Natural killer cell (primary cell): ENCODE results near the gene HACD1. TPM values are rescaled to one million over a fixed set of nuclear protein-coding genes. Genes with fewer than 3 reads are reported as not detected.

Experiments used
- ATAC-seq, 3 donors: fragments of 150-1000 bp in 2 of 3; fragments of 200-7000 bp in 1 of 3; cut with Tn5 transposase; 1 replicate in 1 of 3; 2 replicates in 2 of 3; pipeline ENCODE4 v1.10.0; 2021; ENCODE audit warnings: mild to moderate bottlenecking in 2 of 3, moderate library complexity in 2 of 3
- DNase-seq, 2 donors: peaks; one replicate each; pipeline versions ENCODE4 v3.0.0 to v3.0.0-alpha.2; 2013 to 2021; ENCODE audit warnings: mixed read lengths in 1 of 2
- H3K27ac ChIP-seq: one replicate; pipeline ENCODE4 v1.5.1; 2013; ENCODE audit warnings: mild to moderate bottlenecking, low read length
- H3K27me3 ChIP-seq: one replicate; pipeline ENCODE4 v1.6.1; 2013; ENCODE audit warnings: low read length; ENCODE audit not compliant: control insufficient read depth, insufficient read depth
- H3K36me3 ChIP-seq: one replicate; pipeline ENCODE4 v1.6.1; 2013; ENCODE audit warnings: low read length; ENCODE audit not compliant: control insufficient read depth, insufficient read depth
- H3K4me1 ChIP-seq: one replicate; pipeline ENCODE4 v1.6.1; 2013; ENCODE audit warnings: low read length; ENCODE audit not compliant: control insufficient read depth, insufficient read depth
- H3K4me3 ChIP-seq: one replicate; pipeline ENCODE4 v1.5.1; 2013; ENCODE audit warnings: low read length
- H3K9me3 ChIP-seq: one replicate; pipeline ENCODE4 v1.6.1; 2013; ENCODE audit warnings: low read length; ENCODE audit not compliant: control insufficient read depth, insufficient read depth
- H3K27ac Mint-ChIP-seq, 2 donors: one replicate each; pipeline ENCODE4 v1.8.0; 2022; ENCODE audit warnings: mild to moderate bottlenecking in 2 of 2, mixed read lengths in 2 of 2, moderate library complexity in 1 of 2
- H3K27me3 Mint-ChIP-seq, 2 donors: one replicate each; pipeline ENCODE4 v1.8.0; 2022; ENCODE audit warnings: low read depth in 2 of 2, mixed read lengths in 2 of 2
- H3K36me3 Mint-ChIP-seq: one replicate; pipeline ENCODE4 v1.8.0; 2022; ENCODE audit warnings: mixed read lengths
- H3K4me1 Mint-ChIP-seq, 2 donors: one replicate each; pipeline ENCODE4 v1.8.0; 2022; ENCODE audit warnings: mixed read lengths in 2 of 2
- H3K4me3 Mint-ChIP-seq: one replicate; pipeline ENCODE4 v1.8.0; 2022; ENCODE audit warnings: mild to moderate bottlenecking, moderate library complexity, mixed read lengths
- H3K9me3 Mint-ChIP-seq, 2 donors: one replicate each; pipeline ENCODE4 v1.8.0; 2022; ENCODE audit warnings: mixed read lengths in 2 of 2
- CTCF ChIP-seq: fragments of 200-600 bp; IDR thresholded peaks from one replicate; pipeline ENCODE4 v1.8.0; 2022; ENCODE audit warnings: antibody characterized with exemption
- WGBS: methylation state at CpG from one replicate; pipeline ENCODE4 v1.1.7; 2013; ENCODE audit warnings: missing lambda C conversion rate; ENCODE audit not compliant: insufficient coverage; 5-methylcytosine and 5-hydroxymethylcytosine counted together
- intact Hi-C: fragments of 100-400 bp; cut with micrococcal nuclease; formaldehyde crosslinking; loops from one replicate; pipeline ENCODE4 v1.14.2; 2022
- total RNA-seq, 4 donors: library from RNA; stranded (reverse); fragments of 120-200 nt in 1 of 4; gene quantifications; one replicate each; pipeline versions ENCODE4 v1.2.3 to v1.2.4, GENCODE V29; 2013 to 2022

The HACD1 gene
- total RNA-seq, 3 donors from 2014 or later (not counting 1 experiment from before 2014, with no cell fraction given), result 0.82 to 1.5 (median 0.87) TPM

DNA sequence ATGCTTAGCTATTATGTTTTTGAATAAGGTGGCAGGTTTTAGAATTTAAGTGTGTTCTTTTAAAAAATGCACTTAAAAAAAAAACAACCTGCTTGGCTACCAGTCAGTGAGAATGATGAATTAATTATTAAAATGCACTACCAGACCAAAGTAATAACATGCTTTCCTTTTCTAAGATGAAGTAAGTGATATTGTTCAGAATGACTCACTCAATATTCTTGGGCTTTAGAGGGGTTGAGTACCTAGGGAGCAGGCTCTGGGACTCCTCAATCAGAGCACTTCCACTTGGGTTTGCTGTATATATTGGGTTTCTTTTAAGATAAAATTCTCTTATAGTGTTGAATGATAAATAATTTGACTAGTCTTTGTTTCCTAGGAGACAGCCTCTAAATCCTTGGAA lies 35.4 kb upstream of the HACD1 start:
- DNase-seq (no peak), ATAC-seq (no peak)
- H3K27ac Mint-ChIP-seq, result no peak overlapping the region
- no peak overlapping the region for H3K4me3 Mint-ChIP-seq
- intact Hi-C loops, result no loop called here
- TF ChIP-seq CTCF, result no peak
- peaks cover 63 to 83% of the 10 kb centered on the region in 2 donors for H3K4me1 Mint-ChIP-seq
- no peaks in the 10 kb centered on the region for H3K27me3 Mint-ChIP-seq
- H3K4me1 ChIP-seq, result peaks cover 13% of the 10 kb centered on the region
- peaks cover 6% of the 10 kb centered on the region for H3K9me3 ChIP-seq
- H3K27ac ChIP-seq, result no peak overlapping the region
- H3K36me3 ChIP-seq, result peaks cover 6% of the 10 kb centered on the region
- H3K27me3 ChIP-seq, result no peaks in the 10 kb centered on the region
- H3K36me3 Mint-ChIP-seq, result no peaks in the 10 kb centered on the region
- H3K9me3 Mint-ChIP-seq, result peaks cover 0 to 2% of the 10 kb centered on the region in 2 donors
- no peak overlapping the region for H3K4me3 ChIP-seq

- no peak for TF ChIP-seq CTCF
- no peaks in the 10 kb centered on the region for H3K27me3 ChIP-seq
- H3K4me1 ChIP-seq, result peaks cover 16% of the 10 kb centered on the region
- H3K27ac ChIP-seq, result no peak overlapping the region
- no peak overlapping the region for H3K4me3 ChIP-seq
- intact Hi-C loops, result no loop called here
- H3K27ac Mint-ChIP-seq, result peak overlapping the region; percentile 5 to 59
- peaks cover 0 to 2% of the 10 kb centered on the region in 2 donors for H3K9me3 Mint-ChIP-seq
- ATAC-seq (no peak), DNase-seq (no peak)
- H3K4me1 Mint-ChIP-seq, result peaks cover 63 to 83% of the 10 kb centered on the region in 2 donors
- H3K36me3 Mint-ChIP-seq, result no peaks in the 10 kb centered on the region
- H3K4me3 Mint-ChIP-seq, result no peak overlapping the region
- peaks cover 6% of the 10 kb centered on the region for H3K36me3 ChIP-seq
- H3K27me3 Mint-ChIP-seq, result no peaks in the 10 kb centered on the region
- peaks cover 6% of the 10 kb centered on the region for H3K9me3 ChIP-seq
Observed at GRCh38 chr10:17651896-17652295, 34.7 kb upstream of the HACD1 start.

DNA sequence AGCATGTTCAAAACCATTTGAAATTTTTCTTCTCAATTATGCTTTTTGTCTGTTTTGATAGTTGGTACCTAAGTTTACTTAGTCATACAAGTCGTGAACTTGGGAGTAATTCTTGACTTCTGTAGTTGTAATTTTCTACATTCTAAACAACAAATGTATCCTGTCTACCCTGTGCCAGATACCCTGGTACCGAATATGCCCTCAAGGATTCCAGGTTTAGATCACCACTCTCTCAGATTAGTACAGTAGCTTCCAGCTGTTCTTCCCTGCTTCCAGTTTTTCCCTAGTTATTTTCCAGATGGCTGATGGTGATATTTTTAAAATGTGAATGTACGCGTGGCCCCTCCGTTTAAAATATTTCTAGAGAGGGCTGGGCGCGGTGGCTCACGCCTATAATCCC lies 33.2 kb upstream of the HACD1 start:
- H3K36me3 ChIP-seq, result peaks cover 6% of the 10 kb centered on the region
- DNase-seq, result no peak
- H3K9me3 ChIP-seq, result peaks cover 6% of the 10 kb centered on the region
- H3K36me3 Mint-ChIP-seq, result no peaks in the 10 kb centered on the region
- peaks cover 0 to 2% of the 10 kb centered on the region in 2 donors for H3K9me3 Mint-ChIP-seq
- intact Hi-C loops, result no loop called here
- no peak overlapping the region for H3K4me3 Mint-ChIP-seq
- H3K27ac ChIP-seq, result no peak overlapping the region
- H3K27ac Mint-ChIP-seq, result peak overlapping the region in 1 of 2 donors; percentile 85
- 98% methylated on average over 7 of the region's 8 CpGs for WGBS
- H3K4me3 ChIP-seq, result no peak overlapping the region
- peaks cover 19% of the 10 kb centered on the region for H3K4me1 ChIP-seq
- H3K27me3 ChIP-seq, result no peaks in the 10 kb centered on the region
- H3K27me3 Mint-ChIP-seq, result no peaks in the 10 kb centered on the region
- ATAC-seq, result no peak
- TF ChIP-seq CTCF, result no peak
- H3K4me1 Mint-ChIP-seq, result peaks cover 61 to 81% of the 10 kb centered on the region in 2 donors

DNA sequence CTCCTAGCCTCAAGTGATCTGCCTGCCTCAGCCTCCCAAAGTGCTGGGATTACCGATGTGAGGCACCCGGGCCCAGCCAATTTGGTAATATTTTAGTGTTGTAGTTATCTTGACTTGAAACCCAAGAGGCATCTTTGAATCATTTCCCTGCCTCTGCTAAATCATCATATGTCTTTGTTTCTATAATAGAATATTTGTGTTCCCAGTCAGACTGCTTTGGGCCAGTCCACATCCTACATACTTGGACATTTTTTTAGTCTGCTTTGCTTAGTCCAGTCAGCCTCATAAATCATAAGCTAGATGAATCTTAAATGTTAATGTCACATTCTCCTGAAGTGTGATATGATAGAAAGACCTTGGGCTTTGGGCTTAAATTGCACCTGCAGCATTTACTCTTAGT lies 32.7 kb upstream of the HACD1 start:
- 93% methylated on average over 2 of the region's 2 CpGs for WGBS
- Mint-ChIP-seq H3K27ac (peak overlapping the region; percentile 71 to 85), H3K36me3 (no peaks in the 10 kb centered on the region), H3K9me3 (peaks cover 0 to 2% of the 10 kb centered on the region in 2 donors), H3K4me1 (peaks cover 61 to 81% of the 10 kb centered on the region in 2 donors), H3K4me3 (peak overlapping the region; percentile 65), H3K27me3 (no peaks in the 10 kb centered on the region)
- H3K27me3 ChIP-seq, result no peaks in the 10 kb centered on the region
- H3K4me3 ChIP-seq, result no peak overlapping the region
- DNase-seq, result no peak
- peaks cover 6% of the 10 kb centered on the region for H3K36me3 ChIP-seq
- peaks cover 22% of the 10 kb centered on the region for H3K4me1 ChIP-seq
- H3K9me3 ChIP-seq, result peaks cover 6% of the 10 kb centered on the region
- ATAC-seq, result no peak
- TF ChIP-seq CTCF, result no peak
- intact Hi-C loops, result no loop called here
- H3K27ac ChIP-seq, result no peak overlapping the region
